ENCODE results near the gene RASAL1.

RASAL1 gene

GRCh38 chr12:113159937-113160336, 24.4 kb upstream of the RASAL1 start:
- Histone ChIP-seq H3K36me3 (replicated peaks) (peaks cover 51% of the 10 kb centered on the region), H3K27me3 (replicated peaks) (no peaks in the 10 kb centered on the region), H3K27ac (no peak overlapping the region), H3K4me3 (ENCODE audit: low read depth, low read length) (no peak overlapping the region)
- in situ Hi-C loops (cut with HindIII; ENCODE audit: low pct_ligation_motif_present, low sequenced_read_pairs): loop anchor here (25.0 kb wide), 1 partner anchor 123 kb away; no protein-coding TSS in a partner anchor
- no peak for DNase-seq
- no peak for TF ChIP-seq CTCF (IDR thresholded peaks at IDR 0.05; ENCODE audit: low read depth, low read length, missing control alignments)

- in situ Hi-C loops (cut with HindIII; ENCODE audit: low pct_ligation_motif_present, low sequenced_read_pairs): loop anchor here (25.0 kb wide), 1 partner anchor 121 kb away; no protein-coding TSS in a partner anchor
- no peak overlapping the region for H3K4me3 ChIP-seq (ENCODE audit: low read depth, low read length)
- no peak for DNase-seq
- no peak for TF ChIP-seq CTCF (IDR thresholded peaks at IDR 0.05; ENCODE audit: low read depth, low read length, missing control alignments)
- H3K36me3 ChIP-seq (replicated peaks): peaks cover 39% of the 10 kb centered on the region
- peaks cover 9% of the 10 kb centered on the region for H3K27me3 ChIP-seq (replicated peaks)
- no peak overlapping the region for H3K27ac ChIP-seq
These were observed 23.1 kb upstream of the RASAL1 start for GRCh38 chr12:113158439-113159203.

GRCh38 chr12:113157218-113157859, 21.8 kb upstream of the RASAL1 start:
- no peak for TF ChIP-seq CTCF (IDR thresholded peaks at IDR 0.05; ENCODE audit: low read depth, low read length, missing control alignments)
- DNase-seq: no peak
- peaks cover 14% of the 10 kb centered on the region for H3K27me3 ChIP-seq (replicated peaks)
- no peak overlapping the region for H3K27ac ChIP-seq
- H3K4me3 ChIP-seq (ENCODE audit: low read depth, low read length): no peak overlapping the region
- H3K36me3 ChIP-seq (replicated peaks): peaks cover 35% of the 10 kb centered on the region
- in situ Hi-C loops (cut with HindIII; ENCODE audit: low pct_ligation_motif_present, low sequenced_read_pairs): loop anchor here (25.0 kb wide), 1 partner anchor 120 kb away; no protein-coding TSS in a partner anchor

GRCh38 chr12:113155646-113156045, 20.1 kb upstream of the RASAL1 start:
- Histone ChIP-seq H3K36me3 (replicated peaks) (peaks cover 25% of the 10 kb centered on the region), H3K4me3 (ENCODE audit: low read depth, low read length) (no peak overlapping the region), H3K27ac (no peak overlapping the region), H3K27me3 (replicated peaks) (peaks cover 17% of the 10 kb centered on the region)
- DNase-seq: no peak
- no peak for TF ChIP-seq CTCF (IDR thresholded peaks at IDR 0.05; ENCODE audit: low read depth, low read length, missing control alignments)
- in situ Hi-C loops (cut with HindIII; ENCODE audit: low pct_ligation_motif_present, low sequenced_read_pairs): loop anchor here (25.0 kb wide), 1 partner anchor 118 kb away; no protein-coding TSS in a partner anchor

GRCh38 chr12:113155060-113155459, 19.5 kb upstream of the RASAL1 start:
- in situ Hi-C loops (cut with HindIII; ENCODE audit: low pct_ligation_motif_present, low sequenced_read_pairs): loop anchor here (25.0 kb wide), 1 partner anchor 118 kb away; no protein-coding TSS in a partner anchor
- no peak for TF ChIP-seq CTCF (IDR thresholded peaks at IDR 0.05; ENCODE audit: low read depth, low read length, missing control alignments)
- Histone ChIP-seq H3K4me3 (ENCODE audit: low read depth, low read length) (no peak overlapping the region), H3K27ac (no peak overlapping the region), H3K36me3 (replicated peaks) (peaks cover 19% of the 10 kb centered on the region), H3K27me3 (replicated peaks) (peaks cover 17% of the 10 kb centered on the region)
- DNase-seq: no peak
